HFF-Myc (cell line): Measurements from ENCODE around the gene SLC9A8.

Experiments used
- DNase-seq: peaks from one replicate; pipeline ENCODE4 v3.0.0-alpha.2; 2011; ENCODE audit warnings: low read depth; ENCODE audit errors: extremely low read depth
- H3K4me3 ChIP-seq: replicated peaks from 2 replicates; pipeline ENCODE4 v1.5.1; 2011; ENCODE audit warnings: low read depth, mild to moderate bottlenecking, control low read depth, low read length
- CTCF ChIP-seq: IDR thresholded peaks from 2 replicates; pipeline ENCODE4 v1.5.1; 2012; ENCODE audit warnings: mild to moderate bottlenecking, low read depth, low read length, control low read depth; ENCODE audit errors: missing control alignments

SLC9A8 gene

GRCh38 chr20:49919009-49919408, 106.4 kb downstream of the SLC9A8 start:
- no peak for TF ChIP-seq CTCF
- no peak for DNase-seq
- H3K4me3 ChIP-seq: no peak overlapping the region

GRCh38 chr20:49919461-49919860, 106.8 kb downstream of the SLC9A8 start:
- DNase-seq: no peak
- TF ChIP-seq CTCF: no peak
- H3K4me3 ChIP-seq: no peak overlapping the region

- TF ChIP-seq CTCF: no peak
- no peak overlapping the region for H3K4me3 ChIP-seq
- no peak for DNase-seq
Measured at GRCh38 chr20:49924247-49924646, 111.6 kb downstream of the SLC9A8 start.

- TF ChIP-seq CTCF: no peak
- no peak for DNase-seq
- no peak overlapping the region for H3K4me3 ChIP-seq
Measured at GRCh38 chr20:49925901-49926454, 113.3 kb downstream of the SLC9A8 start.

GRCh38 chr20:49928411-49929141, 115.9 kb downstream of the SLC9A8 start:
- TF ChIP-seq CTCF: peak; percentile 95
- peak; percentile 66 for DNase-seq
- no peak overlapping the region for H3K4me3 ChIP-seq

GRCh38 chr20:49929142-49929494, 116.5 kb downstream of the SLC9A8 start:
- no peak for TF ChIP-seq CTCF
- no peak overlapping the region for H3K4me3 ChIP-seq
- no peak for DNase-seq
